GM18499 (cell line): ENCODE data around the gene DLK1.

Experiments
- ATAC-seq: cut with Tn5 transposase; IDR thresholded peaks from one replicate; pipeline ENCODE4 v1.9.1; 2021; ENCODE audit warnings: moderate number of reproducible peaks; ENCODE audit not compliant: insufficient read depth, unreplicated experiment

Gene DLK1

GRCh38 chr14:100749967-100750597 is 23.4 kb downstream of the DLK1 start:
- no peak for ATAC-seq

GRCh38 chr14:100750762-100751699 is 24.3 kb downstream of the DLK1 start:
- no peak for ATAC-seq

GRCh38 chr14:100754020-100754419 is 27.3 kb downstream of the DLK1 start:
- ATAC-seq, result no peak

GRCh38 chr14:100755649-100756048 is 29.0 kb downstream of the DLK1 start:
- ATAC-seq, result no peak

- ATAC-seq, result no peak
Observed at GRCh38 chr14:100761481-100761880, 34.8 kb downstream of the DLK1 start.

- ATAC-seq, result no peak
Observed at GRCh38 chr14:100762089-100762515, 35.4 kb downstream of the DLK1 start.

GRCh38 chr14:100762901-100763300 is 36.2 kb downstream of the DLK1 start:
- no peak for ATAC-seq

- ATAC-seq, result no peak
Observed at GRCh38 chr14:100764471-100765115, 37.9 kb downstream of the DLK1 start.

GRCh38 chr14:100765296-100765695 is 38.6 kb downstream of the DLK1 start:
- ATAC-seq, result no peak

- no peak for ATAC-seq
Observed at GRCh38 chr14:100765991-100766390, 39.3 kb downstream of the DLK1 start.

- ATAC-seq, result no peak
Observed at GRCh38 chr14:100767003-100767787, 40.5 kb downstream of the DLK1 start.

GRCh38 chr14:100767788-100768536 is 41.3 kb downstream of the DLK1 start:
- no peak for ATAC-seq

GRCh38 chr14:100769035-100769939 is 42.6 kb downstream of the DLK1 start:
- ATAC-seq, result no peak

- no peak for ATAC-seq
Observed at GRCh38 chr14:100770046-100770445, 43.4 kb downstream of the DLK1 start.

- no peak for ATAC-seq
Observed at GRCh38 chr14:100770605-100771120, 44.0 kb downstream of the DLK1 start.

- ATAC-seq, result no peak
Observed at GRCh38 chr14:100771121-100771800, 44.6 kb downstream of the DLK1 start.

- no peak for ATAC-seq
Observed at GRCh38 chr14:100772607-100773165, 46.0 kb downstream of the DLK1 start.
